GM12878 (cell line): ENCODE results near the gene GIMAP1. TPM values are rescaled to one million over a fixed set of nuclear protein-coding genes. Genes with fewer than 3 reads are reported as not detected.

Experiments used
- FOXM1 ChIP-seq: IDR thresholded peaks from 2 replicates; pipeline ENCODE4 v1.6.1; 2012; ENCODE audit warnings: low read depth, mild to moderate bottlenecking, inconsistent platforms, low read length, moderate library complexity
- HDAC6 ChIP-seq: fragments of 200-600 bp; sonication (generic); IDR thresholded peaks from one replicate; pipeline ENCODE4 v1.8.0; 2017; ENCODE audit warnings: antibody characterized with exemption; ENCODE audit not compliant: unreplicated experiment
- JUNB ChIP-seq: IDR thresholded peaks from 2 replicates; pipeline ENCODE4 v1.6.1; 2016; ENCODE audit warnings: antibody characterized with exemption, mild to moderate bottlenecking
- KAT2A ChIP-seq: conservative IDR thresholded peaks from 2 replicates; pipeline ENCODE4 v1.6.1; 2011; ENCODE audit warnings: low read depth, low read length; ENCODE audit not compliant: control insufficient read depth
- MAX ChIP-seq: IDR thresholded peaks from 2 replicates; pipeline ENCODE4 v1.6.1; 2012; ENCODE audit warnings: low read depth, low read length, improper control_type of control experiment
- MYC ChIP-seq: IDR thresholded peaks from 2 replicates; pipeline ENCODE4 v1.6.1; 2011; ENCODE audit warnings: mild to moderate bottlenecking, low read length, moderate library complexity, inconsistent platforms; ENCODE audit not compliant: insufficient read depth, insufficient replicate concordance, insufficient read length, severe bottlenecking
- ZBTB40 ChIP-seq: fragments of 450-650 bp; IDR thresholded peaks from 2 replicates; pipeline ENCODE4 v1.6.1; 2016; ENCODE audit warnings: mild to moderate bottlenecking, moderate library complexity, borderline replicate concordance
- ZNF24 ChIP-seq: fragments of 450-650 bp; IDR thresholded peaks from 2 replicates; pipeline ENCODE4 v1.6.1; 2017; ENCODE audit warnings: antibody characterized with exemption, mild to moderate bottlenecking
- ZNF274 ChIP-seq: IDR thresholded peaks from one replicate; pipeline ENCODE4 v1.8.0; 2011; ENCODE audit not compliant: insufficient read length, insufficient read depth
- polyA plus RNA-seq, 11 experiments: library from polyadenylated mRNA; depleted of rRNA in 4 of 11; unstranded in 6 of 11; stranded (reverse) in 5 of 11; fragments of >200 nt; fragmentation: Nextera tagmentation in 4 of 11; fragmentation: Illumina TruSeq in 1 of 11; extraction: Ambion mirVana in 4 of 11; extraction: Trizol in 1 of 11; gene quantifications; 1 replicate in 1 of 11; 2 replicates in 10 of 11; pipeline versions ENCODE4 v1.2.1 to v1.2.3, GENCODE V29; 2011 to 2016; ENCODE audit warnings: inconsistent platforms in 2 of 11, missing spikeins in 2 of 11, low read depth in 1 of 11
- total RNA-seq, 4 experiments: library from RNA; depleted of rRNA in 3 of 4; stranded (reverse); fragments of >200 nt in 3 of 4; fragmentation: Illumina TruSeq in 1 of 4; extraction: Trizol in 1 of 4; gene quantifications; 2 replicates each; pipeline versions ENCODE4 v1.2.1 to v1.2.3, GENCODE V29; 2013 to 2021
- TF ChIP-seq, protein P1 (sequence below): fragments of 450-650 bp; IDR thresholded peaks from 2 replicates; pipeline ENCODE4 v1.6.1; 2017; ENCODE audit warnings: borderline replicate concordance

Gene GIMAP1
- total and polyA plus RNA-seq, 10 of the 15 experiments (the other 5 are each of a cell fraction or from before 2014, with no cell fraction given) = 0.16 to 1.9 (median 1.1) TPM

GRCh38 chr7:150733482-150734095, 17.2 kb downstream of the GIMAP1 start (continued):
- TF ChIP-seq, protein P1, sequence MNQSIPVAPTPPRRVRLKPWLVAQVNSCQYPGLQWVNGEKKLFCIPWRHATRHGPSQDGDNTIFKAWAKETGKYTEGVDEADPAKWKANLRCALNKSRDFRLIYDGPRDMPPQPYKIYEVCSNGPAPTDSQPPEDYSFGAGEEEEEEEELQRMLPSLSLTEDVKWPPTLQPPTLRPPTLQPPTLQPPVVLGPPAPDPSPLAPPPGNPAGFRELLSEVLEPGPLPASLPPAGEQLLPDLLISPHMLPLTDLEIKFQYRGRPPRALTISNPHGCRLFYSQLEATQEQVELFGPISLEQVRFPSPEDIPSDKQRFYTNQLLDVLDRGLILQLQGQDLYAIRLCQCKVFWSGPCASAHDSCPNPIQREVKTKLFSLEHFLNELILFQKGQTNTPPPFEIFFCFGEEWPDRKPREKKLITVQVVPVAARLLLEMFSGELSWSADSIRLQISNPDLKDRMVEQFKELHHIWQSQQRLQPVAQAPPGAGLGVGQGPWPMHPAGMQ = no peak
- TF ChIP-seq HDAC6 (no peak), MYC (no peak), ZBTB40 (no peak), JUNB (peak; percentile 81), ZNF24 (no peak), ZNF274 (no peak), MAX (no peak), FOXM1 (0 out of 2 replicates have a peak, but pooled peaks have one; percentile 23), KAT2A (no peak)
